Astrocyte of the spinal cord (primary cell): ENCODE measurements around the gene COL23A1.

Experiments used
- DNase-seq: peaks from one replicate; pipeline ENCODE4 v3.0.0; 2011; ENCODE audit warnings: low read depth, low spot score
- H3K4me3 ChIP-seq: 2 replicates; pipeline ENCODE4 v1.5.1; 2011; ENCODE audit warnings: low read depth, mild to moderate bottlenecking, low read length, moderate library complexity
- in situ Hi-C: cut with HindIII; loops from 2 replicates; pipeline ENCODE4 v1.10.0; 2017; ENCODE audit warnings: low sequenced_read_pairs
- TF ChIP-seq, protein P1 (sequence below): IDR thresholded peaks from 2 replicates; pipeline ENCODE4 v1.5.1; 2012; ENCODE audit warnings: low read depth, mild to moderate bottlenecking, low read length, inconsistent platforms

COL23A1 gene

DNA sequence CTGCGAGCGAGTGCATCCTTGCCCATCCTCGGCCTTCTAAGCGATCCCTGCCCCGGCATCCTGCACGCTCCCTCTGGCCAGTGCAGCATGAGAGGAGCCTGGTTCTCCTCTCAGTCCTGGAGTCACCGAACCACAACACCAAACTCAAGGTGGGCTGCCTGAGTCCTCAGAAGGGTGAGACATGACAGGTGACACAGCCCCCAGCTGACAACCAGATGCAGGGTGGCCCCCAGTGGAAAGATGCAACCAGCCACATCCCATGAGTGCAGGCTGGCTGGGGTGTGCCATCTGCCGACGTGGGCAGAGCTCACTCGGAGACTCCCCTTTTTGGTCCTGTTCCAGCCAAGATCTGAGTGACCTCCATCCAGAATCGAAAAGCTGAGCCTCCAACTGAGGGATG is 58.4 kb downstream of the COL23A1 start:
- TF ChIP-seq, protein P1, sequence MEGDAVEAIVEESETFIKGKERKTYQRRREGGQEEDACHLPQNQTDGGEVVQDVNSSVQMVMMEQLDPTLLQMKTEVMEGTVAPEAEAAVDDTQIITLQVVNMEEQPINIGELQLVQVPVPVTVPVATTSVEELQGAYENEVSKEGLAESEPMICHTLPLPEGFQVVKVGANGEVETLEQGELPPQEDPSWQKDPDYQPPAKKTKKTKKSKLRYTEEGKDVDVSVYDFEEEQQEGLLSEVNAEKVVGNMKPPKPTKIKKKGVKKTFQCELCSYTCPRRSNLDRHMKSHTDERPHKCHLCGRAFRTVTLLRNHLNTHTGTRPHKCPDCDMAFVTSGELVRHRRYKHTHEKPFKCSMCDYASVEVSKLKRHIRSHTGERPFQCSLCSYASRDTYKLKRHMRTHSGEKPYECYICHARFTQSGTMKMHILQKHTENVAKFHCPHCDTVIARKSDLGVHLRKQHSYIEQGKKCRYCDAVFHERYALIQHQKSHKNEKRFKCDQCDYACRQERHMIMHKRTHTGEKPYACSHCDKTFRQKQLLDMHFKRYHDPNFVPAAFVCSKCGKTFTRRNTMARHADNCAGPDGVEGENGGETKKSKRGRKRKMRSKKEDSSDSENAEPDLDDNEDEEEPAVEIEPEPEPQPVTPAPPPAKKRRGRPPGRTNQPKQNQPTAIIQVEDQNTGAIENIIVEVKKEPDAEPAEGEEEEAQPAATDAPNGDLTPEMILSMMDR, result no peak
- in situ Hi-C loops, result no loop called here
- no peak for DNase-seq
- no peak overlapping the region for H3K4me3 ChIP-seq

DNA sequence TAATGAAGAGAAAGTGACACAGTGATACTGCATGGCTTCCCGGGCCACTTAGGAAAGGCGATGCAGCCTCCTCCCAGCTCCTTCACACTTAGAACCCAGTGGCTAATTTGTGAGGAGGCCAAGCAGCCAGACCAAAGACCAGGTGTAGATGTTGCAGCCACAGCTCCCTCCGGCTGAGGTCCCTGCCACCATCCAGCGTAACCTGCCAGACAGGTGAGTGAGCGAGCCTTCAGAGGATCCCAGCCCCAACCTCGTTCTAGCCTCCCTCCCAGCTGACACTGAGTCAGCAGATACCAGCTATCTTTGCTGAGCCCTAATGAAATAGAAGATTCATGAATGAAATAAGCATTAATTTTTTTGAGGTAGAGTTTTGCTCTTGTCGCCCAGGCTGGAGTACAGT is 59.7 kb downstream of the COL23A1 start:
- H3K4me3 ChIP-seq, result no peak overlapping the region
- no peak for DNase-seq
- TF ChIP-seq, protein P1, result no peak
- in situ Hi-C loops, result no loop called here

DNA sequence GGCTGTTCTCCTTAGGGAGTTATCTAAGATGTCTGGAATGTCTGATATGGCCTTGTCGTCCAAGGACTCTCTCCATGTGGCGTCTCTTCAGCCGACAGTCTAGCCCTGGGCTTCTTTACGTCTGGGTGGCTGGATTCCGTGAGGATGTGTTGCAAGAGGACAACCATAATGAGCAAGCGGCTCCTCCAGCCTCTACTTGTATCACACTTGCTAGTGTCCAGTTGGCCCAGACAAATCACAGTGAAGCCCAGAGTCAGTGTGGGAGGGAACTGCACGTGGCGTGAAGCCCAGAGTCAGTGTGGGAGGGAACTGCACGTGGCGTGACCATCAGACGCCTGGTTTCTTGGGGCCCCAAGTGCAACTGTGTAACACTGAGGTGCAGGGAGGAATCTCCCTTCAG is 61.1 kb downstream of the COL23A1 start:
- in situ Hi-C loops, result no loop called here
- TF ChIP-seq, protein P1, result no peak

GRCh38 chr5:178527458-178528307 is 62.5 kb downstream of the COL23A1 start:
- in situ Hi-C loops, result no loop called here
- peak; percentile 12 for DNase-seq
- H3K4me3 ChIP-seq, result no peak overlapping the region
- TF ChIP-seq, protein P1, result no peak

More for the DNA sequence above, 61.1 kb downstream of the COL23A1 start:
- H3K4me3 ChIP-seq, result no peak overlapping the region
- no peak for DNase-seq

DNA sequence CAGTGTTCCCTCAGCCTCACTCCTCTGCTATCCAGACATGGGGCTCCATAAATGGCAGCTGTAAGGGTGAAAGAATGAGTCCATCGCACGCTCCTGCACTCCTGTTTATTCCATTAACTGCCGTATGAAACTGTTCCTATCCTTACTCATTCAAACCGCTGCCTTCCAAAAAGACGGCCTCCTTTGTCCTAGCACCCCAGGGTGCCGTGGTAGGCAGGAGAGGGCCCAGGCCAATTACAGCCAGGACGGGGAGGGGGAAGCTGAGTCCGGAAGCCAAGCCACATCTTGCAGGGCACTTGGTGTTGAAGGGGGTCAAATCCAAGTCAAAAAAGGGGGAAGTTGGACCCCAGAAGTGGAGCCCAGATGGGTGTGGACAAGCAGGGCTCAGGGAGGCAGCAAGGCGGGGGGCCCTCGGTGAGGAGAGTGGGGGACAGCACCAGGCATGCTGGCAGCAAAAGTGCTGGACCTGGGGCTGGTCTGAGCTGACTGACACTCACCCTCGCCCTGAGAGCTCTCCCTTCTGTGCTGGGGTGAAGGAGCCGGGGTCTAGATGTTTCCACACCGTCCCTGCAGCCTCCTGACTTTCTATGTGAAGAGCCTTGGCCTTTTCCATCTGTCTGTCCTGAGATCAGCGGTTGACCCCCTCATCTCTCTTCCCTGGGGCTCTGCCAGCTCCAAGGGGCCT is 63.3 kb downstream of the COL23A1 start:
- TF ChIP-seq, protein P1, result no peak
- H3K4me3 ChIP-seq, result no peak overlapping the region
- in situ Hi-C loops, result no loop called here
- peak; percentile 62 for DNase-seq

GRCh38 chr5:178525906-178526732 is 64.1 kb downstream of the COL23A1 start:
- TF ChIP-seq, protein P1, result no peak
- DNase-seq, result peak; percentile 42
- in situ Hi-C loops, result no loop called here
- no peak overlapping the region for H3K4me3 ChIP-seq
